HG02973 (cell line): ENCODE results near the gene HMGN3.

Source experiments
- ATAC-seq: cut with Tn5 transposase; IDR thresholded peaks from one replicate; pipeline ENCODE4 v1.9.1; 2021; ENCODE audit warnings: moderate library complexity; ENCODE audit not compliant: unreplicated experiment

The HMGN3 gene

DNA sequence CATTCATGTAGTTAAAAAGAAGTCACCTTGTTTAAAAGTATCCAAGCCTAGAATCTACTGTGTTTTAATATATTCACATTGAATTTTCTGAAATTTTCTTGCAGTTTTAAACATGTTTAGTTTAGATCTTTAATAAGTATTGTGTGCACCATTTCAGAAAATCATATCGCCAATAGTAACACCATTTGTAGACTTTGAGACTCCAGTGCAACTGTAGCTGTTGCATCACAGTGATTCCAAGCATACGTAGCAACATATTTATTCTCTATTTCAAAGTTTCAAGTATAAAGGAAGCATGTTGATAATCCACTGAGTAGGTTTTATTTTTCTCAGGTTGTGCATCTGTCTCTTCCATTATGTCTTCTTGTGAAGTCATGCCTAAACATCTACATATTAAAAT, 46.4 kb downstream of the HMGN3 start:
- ATAC-seq, result no peak

DNA sequence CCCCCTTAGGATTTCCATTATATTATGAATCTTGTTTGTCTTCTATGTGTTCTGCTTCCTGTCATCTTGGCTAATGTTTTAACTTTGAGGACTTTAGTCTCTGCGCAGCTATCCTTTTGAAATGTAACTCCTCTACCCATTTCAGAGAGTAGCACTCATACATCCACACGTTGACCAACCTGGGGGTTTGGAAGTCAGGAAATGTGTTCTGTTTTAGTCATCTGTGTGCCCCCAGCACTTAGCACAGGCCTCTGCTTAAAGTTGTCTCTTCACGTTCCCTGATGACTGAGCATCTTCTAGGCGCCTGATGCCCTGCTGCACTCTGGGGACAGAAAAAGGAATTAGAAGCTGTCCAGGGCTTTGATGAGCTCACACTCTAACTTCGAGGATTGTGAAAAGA, 47.9 kb downstream of the HMGN3 start:
- no peak for ATAC-seq

DNA sequence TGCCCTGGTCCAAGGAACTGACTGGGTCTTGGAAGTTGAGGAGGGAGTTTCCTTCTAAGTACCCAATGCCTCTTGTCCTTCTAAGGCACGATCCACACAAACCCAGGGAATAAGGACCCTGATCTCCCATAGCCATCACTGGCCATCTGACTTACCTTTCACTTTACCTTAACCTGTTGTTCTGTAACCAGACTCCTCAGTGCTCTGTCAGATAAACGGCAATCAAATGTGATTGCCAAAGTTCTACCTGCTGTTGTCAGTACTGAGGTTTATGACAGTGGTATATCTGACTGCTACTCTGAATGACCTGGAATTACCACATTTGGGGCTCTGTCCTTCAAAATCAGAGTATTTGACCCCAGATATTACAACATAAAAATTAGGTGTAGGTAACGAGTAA, 49.8 kb downstream of the HMGN3 start:
- ATAC-seq, result no peak

DNA sequence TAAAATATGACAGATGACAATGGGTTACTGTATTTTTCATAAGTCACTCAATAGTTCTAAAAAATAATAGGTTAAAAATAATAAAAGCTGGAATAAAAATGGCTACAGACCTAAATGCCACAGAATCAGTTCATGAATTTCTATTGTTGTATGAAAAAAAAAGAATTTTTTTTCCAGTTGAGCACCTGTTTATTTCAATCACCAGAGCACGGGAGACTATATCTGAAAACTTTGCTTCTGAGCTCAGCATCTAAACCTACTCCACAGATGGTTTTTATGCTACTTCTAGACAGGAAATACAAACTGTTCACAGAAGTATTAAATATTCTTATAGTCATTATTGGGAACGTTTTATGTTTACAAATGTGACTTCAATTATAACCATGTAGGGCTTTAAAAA, 50.4 kb downstream of the HMGN3 start:
- ATAC-seq, result no peak

DNA sequence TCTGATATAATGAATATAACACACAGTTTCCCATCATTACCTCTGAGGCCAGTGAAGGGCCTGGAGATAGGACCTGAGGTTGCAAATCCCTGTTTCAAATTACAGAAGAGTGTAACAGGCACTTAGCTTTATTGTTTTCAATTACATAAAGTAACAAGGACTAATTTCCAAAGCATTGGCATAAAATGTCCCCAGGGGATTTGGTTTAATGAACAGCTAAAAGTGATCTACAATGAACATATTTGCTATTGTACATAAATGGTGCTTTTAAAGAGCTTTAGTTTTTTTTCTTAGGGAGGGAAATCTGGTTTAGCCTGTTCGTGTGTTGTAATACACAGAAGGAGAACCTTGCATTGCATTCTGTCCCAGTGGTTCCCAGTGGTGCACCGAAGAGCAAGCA, 54.4 kb downstream of the HMGN3 start:
- no peak for ATAC-seq

DNA sequence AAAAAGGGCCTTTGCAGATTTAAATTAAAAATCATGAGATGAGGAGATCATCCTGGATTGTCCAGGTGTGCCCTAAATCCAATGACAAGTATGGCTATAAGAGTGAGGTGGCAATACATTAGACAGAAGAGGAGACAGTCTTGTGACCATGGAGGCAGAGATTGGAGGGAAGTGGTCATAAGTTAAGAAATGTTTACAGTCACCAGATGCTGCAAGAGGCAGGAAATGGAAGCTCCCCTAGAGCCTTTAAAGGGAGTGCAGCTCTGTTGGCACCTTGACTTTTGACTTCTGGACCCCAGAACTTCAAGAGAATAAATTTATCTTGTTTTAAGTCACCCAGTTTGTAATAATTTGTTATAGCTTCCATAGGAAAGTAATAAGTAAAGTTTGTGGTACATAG, 61.1 kb downstream of the HMGN3 start:
- no peak for ATAC-seq

DNA sequence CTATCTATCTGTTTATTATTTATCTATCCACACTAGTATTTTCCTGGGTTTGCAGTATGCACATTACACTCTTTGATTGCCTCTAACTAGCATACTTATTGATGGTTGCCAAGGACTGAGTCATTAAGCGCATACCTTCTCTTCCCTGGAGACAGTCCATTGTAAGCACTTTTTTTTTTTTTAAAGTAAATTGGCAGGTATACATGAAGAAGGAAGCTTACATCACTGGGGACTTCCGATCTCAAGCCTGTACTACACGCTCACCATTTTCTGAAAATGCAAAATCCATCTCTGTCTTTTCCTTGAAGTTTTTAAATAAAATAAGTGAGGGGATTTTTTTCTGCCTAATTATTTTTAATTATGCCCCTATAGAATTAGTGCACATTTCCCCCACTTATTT, 63.5 kb downstream of the HMGN3 start:
- ATAC-seq, result no peak

DNA sequence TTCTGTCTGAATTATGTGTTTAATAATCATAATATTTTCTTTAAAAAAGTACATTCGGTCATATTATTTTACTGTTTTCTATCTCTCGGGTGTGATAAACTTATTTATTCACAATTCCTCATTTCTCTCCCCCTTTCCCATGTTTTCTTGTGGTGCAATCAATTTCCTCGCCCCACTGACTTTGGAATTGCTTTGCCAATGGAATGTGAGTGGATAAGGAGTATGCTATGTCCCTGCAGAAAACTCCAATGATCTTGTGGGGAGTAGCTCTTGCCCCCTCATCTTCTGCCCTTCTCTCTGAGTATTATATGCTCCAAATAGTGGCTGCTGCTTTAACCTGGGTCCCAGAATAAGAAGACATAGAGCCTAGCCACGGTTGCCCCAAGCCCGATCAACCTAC, 64.1 kb downstream of the HMGN3 start:
- ATAC-seq, result no peak

DNA sequence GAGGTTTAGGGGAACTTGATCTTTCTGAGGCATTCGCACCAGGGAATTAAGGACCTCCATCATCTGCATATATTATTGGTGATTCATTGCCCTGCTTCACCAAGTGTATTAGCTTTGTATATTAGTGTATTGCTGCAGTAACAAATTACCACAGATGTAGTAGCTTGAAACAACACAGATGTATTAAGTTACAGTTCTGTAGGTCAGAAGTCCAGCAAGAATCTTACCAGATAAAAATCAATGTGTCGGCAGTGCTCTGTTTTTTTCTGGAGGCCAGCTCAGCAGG, 65.8 kb downstream of the HMGN3 start:
- no peak for ATAC-seq

DNA sequence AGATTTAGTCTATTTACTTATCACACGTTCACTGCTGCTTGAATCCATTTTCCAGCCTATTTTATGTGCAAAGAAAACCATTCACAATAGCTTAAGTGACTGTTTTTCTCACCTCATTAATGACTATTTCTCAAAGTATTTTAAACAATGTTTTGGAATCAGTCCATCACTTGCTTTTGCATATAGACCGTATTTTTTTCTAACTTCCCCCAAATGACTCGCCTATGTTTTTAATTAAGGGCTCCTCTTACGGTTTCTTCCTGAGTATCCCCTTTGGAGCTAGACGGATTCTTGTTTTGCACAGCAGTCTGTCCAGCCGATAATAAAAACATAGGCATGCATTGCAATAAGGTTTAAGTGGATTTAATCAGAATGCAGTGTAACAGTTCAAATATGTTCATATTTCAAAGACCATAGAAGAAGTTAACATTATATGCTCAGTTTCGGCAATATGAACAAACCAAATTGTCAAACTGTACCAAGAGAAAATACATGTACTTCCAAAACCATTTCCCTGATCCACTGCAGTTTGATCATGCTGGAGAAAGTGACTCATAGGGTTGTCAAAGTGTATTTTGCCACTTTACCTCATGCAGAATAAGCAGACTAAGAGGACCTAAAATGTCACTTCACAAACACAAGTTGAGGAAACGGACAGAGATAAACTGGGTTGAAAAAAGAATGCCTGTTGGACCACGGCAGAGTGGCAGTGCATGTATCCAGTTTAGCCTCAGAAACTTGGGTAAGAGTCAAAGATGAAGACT, 66.4 kb downstream of the HMGN3 start:
- no peak for ATAC-seq

DNA sequence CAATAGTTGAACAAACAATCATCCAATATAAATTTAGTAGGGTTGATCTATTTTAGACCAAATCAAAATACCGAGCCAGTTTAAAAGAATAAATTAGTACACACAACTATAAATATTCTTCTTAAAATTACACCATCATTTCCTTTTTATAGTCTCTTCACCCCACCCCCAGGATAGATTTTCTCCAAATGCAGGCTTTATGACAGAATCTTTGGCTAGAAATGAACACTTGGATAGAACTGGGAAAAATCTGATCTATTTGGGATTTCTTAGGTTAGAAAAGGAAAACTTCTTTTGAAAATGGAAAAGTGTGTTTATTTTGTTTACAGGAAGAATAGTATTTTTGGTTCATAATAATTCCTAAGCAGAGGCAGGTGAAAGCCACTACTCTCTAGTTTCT, 74.6 kb downstream of the HMGN3 start:
- ATAC-seq, result no peak

DNA sequence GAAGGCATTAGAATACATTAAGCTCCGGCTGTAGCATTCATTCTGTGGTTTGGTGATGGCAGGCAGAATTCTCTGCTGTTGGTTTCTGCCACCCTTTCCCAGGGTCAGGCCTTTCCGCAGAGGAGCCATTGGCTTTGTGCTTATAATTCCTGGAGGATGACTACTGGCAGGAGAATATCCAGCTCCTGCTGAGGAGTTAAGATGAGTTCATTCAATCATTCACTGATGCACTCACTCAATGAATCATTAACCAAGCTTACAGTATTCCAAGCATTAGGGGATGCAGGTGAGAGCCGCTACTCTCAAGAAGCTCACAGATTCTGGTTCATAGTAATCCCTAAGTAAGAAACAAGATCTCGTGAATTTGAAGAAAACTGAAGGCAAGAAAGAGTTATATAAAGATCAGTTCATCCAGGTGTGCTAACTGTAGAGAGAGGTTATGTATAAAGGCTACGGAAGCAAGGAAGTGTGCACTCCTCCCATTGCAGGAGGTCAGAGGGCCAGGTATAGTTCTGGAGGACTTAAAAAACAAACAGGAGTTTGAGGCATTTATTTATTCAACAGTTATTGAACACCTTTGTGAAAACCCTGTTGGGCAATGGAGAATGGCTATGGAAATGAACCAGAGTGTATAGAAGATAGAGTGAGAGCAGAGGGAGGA, 75.5 kb downstream of the HMGN3 start:
- ATAC-seq, result no peak

DNA sequence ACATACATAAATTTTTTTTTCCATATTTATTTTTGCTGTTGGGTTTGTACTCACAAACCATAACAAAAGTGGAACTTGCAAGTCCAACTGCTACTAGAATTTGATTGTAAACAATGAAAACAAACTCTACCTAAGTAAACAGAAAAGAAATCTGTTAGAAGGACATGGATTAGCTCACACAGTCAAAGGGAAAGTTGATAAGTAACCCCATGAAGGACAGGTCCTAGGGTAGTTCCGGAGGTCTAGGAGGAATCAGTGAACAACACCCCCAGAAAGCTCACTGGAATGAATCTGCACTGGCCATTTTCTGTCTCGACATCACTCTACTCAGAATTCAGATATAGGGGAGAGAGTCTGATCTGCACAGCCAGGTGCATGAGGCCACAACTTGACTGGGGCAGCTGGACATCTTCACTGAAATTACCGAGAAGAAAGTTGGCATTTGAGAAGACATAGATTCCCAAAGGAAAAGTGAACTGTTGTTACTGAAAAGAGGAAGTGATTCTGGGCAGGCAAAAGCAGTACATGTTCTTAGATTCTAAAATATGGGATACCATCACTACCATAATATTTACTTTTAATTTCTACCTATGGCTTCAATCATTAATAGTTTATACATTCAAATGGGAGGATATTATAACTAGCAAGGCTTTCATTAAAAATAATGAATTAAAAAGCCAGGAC, 76.4 kb downstream of the HMGN3 start:
- ATAC-seq, result no peak

DNA sequence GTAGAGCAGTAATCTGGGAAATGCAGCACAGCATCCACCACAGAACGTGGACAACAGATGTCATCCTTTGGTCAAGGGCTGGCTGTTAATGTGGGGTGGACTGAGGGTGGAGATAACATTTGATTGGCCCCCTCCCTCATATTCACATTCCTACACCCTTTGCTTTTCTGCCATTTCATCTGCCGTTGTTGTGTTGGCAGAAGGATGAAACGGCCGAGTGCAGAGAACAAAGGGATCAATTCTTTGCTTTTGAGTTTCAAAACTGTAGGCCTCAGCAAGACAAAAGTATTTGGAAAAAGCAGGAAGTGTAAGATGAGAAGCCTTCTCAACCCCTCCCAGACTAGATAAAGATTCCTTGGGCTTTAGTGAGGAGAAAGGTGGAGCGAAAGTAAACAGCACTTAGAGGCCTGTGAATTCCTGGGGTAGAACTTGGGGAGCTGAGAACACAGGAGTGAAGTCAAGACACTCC, 82.2 kb downstream of the HMGN3 start:
- no peak for ATAC-seq
